Cardiac fibroblast (primary cell): ENCODE results near the gene UTP3.

Experiments
- DNase-seq, 2 donors: peaks; one replicate each; pipeline versions ENCODE4 v3.0.0 to v3.0.0-alpha.2; 2010; ENCODE audit warnings: low read depth in 2 of 2
- H3K4me3 ChIP-seq, 2 donors: replicated peaks in 1 of 2; 1 replicate in 1 of 2; 2 replicates in 1 of 2; pipeline ENCODE4 v1.5.1; 2011; ENCODE audit warnings: low read depth in 2 of 2, low read length in 2 of 2, mild to moderate bottlenecking in 2 of 2, moderate library complexity in 1 of 2
- TF ChIP-seq, protein P1 (sequence below): IDR thresholded peaks from one replicate; pipeline ENCODE4 v1.5.1; 2011; ENCODE audit warnings: low read depth, mild to moderate bottlenecking, low read length, inconsistent platforms

The UTP3 gene

DNA sequence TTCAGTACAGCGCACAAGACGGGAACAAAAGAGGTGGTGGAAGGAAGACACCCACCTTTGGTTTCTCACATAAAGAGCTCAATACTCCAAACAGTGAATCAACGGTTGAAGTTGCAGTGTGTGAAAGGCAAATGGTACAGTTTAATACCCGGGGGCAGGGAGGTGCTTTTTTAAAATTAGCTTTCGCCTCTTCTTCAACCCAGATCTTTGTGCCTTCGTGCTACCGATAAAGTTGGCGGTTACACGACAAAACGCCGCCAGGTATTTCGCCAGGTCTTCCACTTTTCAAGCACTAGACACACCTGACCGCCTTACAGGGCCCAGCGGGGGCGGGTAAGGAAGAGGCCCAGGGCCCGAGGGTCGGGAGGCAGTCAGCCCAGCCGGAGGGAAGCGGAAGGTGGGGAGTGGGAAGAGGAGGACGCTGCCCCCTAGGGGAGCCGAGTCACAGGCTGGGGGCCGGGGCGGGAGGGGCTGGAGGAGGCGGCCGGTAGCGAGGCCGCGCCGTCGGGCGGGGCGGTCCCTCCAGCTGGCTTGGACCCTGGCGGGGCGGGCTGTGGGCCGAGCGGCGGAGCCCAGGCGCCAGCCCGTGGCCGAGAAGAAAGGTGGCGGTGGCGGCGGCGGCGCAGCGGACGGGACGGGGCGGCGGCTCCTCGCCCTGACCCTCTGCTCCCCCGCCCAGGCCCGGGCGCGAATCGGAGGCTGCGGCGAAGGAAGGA lies 16.0 kb downstream of the UTP3 start:
- DNase-seq = peak; percentile 59 to 76
- TF ChIP-seq, protein P1, sequence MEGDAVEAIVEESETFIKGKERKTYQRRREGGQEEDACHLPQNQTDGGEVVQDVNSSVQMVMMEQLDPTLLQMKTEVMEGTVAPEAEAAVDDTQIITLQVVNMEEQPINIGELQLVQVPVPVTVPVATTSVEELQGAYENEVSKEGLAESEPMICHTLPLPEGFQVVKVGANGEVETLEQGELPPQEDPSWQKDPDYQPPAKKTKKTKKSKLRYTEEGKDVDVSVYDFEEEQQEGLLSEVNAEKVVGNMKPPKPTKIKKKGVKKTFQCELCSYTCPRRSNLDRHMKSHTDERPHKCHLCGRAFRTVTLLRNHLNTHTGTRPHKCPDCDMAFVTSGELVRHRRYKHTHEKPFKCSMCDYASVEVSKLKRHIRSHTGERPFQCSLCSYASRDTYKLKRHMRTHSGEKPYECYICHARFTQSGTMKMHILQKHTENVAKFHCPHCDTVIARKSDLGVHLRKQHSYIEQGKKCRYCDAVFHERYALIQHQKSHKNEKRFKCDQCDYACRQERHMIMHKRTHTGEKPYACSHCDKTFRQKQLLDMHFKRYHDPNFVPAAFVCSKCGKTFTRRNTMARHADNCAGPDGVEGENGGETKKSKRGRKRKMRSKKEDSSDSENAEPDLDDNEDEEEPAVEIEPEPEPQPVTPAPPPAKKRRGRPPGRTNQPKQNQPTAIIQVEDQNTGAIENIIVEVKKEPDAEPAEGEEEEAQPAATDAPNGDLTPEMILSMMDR = no peak
- H3K4me3 ChIP-seq = peak overlapping the region; percentile 65 to 69

DNA sequence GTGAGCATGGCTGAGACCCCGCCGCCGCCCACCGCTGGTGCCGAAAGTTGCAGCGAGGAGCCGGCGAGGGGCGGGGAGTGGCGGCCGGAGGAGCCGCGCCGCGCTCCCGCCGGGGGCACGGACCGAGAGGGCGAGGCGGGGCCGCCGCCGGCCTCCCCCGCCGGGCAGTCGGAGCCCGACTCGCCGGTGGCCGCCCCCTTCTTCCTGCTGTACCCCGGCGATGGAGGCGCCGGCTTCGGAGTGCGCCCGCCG lies 16.5 kb downstream of the UTP3 start:
- TF ChIP-seq, protein P1 = no peak
- H3K4me3 ChIP-seq = peak overlapping the region; percentile 65 to 69
- DNase-seq = no peak

DNA sequence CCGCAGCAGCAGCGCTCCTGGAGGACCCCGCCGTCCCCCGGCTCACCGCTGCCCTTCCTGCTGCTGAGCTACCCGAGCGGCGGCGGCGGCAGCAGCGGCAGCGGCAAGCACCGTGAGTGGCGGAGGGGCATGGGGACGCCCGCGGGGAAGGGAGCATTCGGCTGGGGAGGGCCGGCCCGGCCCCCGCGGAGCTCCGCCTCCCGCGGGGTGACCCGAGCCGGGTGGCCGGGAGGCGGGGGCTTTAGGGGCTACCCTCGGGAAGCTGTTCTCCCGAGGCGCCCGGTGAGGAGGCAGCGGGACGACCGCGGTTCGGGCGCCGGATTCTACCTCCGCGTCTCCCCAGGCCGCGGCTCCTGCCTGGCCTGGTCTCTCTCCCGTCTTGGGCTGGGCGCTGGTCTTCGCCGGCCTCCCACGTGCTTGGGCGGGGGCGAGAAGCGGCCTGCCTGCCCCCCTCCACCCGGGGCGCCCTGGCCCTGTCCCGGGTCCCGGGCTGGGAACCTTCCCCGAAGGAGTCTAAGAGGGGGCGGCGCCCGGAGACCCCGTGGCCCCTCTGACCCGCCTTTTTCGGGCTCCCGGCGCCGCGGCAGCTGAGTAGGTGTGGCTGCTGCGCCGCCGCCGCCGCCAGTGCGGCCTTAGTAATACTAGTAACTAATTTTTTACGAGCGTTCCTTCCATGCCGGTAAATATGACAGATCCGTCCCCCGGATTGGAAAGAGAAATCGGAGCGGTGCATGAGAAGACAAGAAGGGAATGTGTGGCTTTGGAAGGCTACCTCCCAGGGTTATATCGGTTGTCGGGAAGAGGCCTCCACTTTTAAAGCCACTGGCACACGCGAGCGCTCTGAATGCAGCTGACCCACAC lies 17.1 kb downstream of the UTP3 start:
- peak overlapping the region; percentile 65 to 69 for H3K4me3 ChIP-seq
- peak; percentile 66 to 67 for DNase-seq
- TF ChIP-seq, protein P1 = no peak

DNA sequence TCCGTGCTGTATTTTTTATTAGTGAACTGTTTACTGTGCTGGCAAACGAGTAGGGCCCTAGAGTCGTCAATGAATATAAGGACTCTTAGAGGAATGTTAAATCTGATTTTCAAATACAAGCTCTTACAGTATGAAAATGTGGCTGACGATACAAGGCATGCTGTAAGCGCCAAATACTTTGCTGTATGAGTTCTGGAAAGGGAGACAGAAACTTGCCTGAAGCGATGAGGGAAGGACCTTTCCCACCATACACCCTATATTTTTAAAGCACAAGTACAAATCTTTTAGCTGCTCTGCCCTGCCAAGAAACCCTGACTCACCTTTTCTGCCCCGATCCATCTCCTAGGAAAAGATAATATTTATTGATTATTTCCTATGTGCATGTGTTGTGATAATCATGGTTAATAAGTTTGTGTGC lies 17.7 kb downstream of the UTP3 start:
- peak overlapping the region; percentile 65 to 69 for H3K4me3 ChIP-seq
- TF ChIP-seq, protein P1 = no peak
- DNase-seq = peak in 1 of 2 donors; percentile 38

DNA sequence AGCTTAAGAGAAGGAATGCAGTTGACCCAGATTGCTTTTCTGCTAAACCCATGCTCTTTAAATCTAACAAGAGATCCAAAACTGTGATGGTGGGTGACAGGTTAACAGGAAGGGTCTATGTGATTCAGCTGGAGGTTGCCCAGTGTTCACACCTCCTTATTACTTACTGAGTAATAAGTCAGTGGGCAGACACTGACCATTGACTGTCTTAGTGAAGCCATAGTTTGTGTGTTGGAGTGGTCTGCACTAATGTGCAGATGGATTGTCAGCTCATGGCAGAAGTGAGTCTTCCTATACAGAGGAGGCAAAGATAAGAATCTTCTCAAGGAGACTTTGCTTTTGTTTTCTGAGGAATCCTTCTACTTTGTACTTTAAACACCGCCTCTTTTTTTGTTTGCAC lies 18.2 kb downstream of the UTP3 start:
- no peak for DNase-seq
- TF ChIP-seq, protein P1 = no peak
- peak overlapping the region in 1 of 2 donors; percentile 69 for H3K4me3 ChIP-seq

DNA sequence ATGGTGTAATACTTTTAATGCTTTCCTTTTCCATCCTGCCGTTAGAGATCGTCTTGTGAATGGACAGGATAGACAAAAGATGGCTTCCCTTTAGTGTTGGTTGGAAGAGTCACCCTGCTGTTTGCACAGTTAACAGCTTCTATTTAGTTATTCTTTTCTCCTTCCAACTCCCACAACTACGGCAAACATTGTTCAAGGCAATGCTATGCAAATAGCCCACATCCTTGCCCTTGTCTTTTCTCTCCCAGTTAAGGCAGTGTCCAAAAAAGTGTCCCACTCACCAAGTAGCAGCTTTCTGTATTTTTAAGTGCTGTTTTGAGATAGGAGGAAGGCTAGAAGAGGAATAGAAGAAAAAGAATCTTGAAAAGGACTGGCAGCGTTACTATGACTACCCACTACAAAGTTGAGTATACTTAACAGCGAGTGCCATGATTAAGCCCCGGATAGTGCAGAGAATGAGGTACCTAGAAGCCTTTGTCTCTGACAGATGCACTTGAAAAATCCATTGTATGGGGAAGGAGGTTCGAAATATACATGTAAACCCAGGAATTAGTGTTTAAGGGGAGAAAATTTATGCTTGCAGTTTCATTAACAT lies 21.4 kb downstream of the UTP3 start:
- TF ChIP-seq, protein P1 = no peak
- no peak for DNase-seq
- H3K4me3 ChIP-seq = no peak overlapping the region
